A549 (cell line): Measurements from ENCODE around the gene SPATA4. TPM values are rescaled to one million over a fixed set of nuclear protein-coding genes. Genes with fewer than 3 reads are reported as not detected.
A peak's percentile ranks its signal among the peaks of the same experiment; 100 is the strongest.

Experiments used
- ATAC-seq, 2 experiments: fragments of 200-7000 bp in 1 of 2; fragments of >200 bp in 1 of 2; cut with Nextera tagmentation in 1 of 2; cut with Tn5 transposase in 1 of 2; 3 replicates each; pipeline versions ENCODE4 v1.8.0 to v1.9.1; 2018 to 2020; ENCODE audit warnings: mild to moderate bottlenecking in 1 of 2, moderate library complexity in 1 of 2
- CTCF ChIA-PET: fragments of 300-600 bp; sonication (Branson Sonifier 250); formaldehyde crosslinking; extraction: SDS; loops from one replicate; lab custom pipeline; 2021; ENCODE audit warnings: antibody characterized with exemption, inconsistent platforms; lab: Yijun Ruan, JAX
- POLR2A ChIA-PET: fragments of 350-600 bp; formaldehyde crosslinking; extraction: SDS; loops from one replicate; lab custom pipeline; 2021; ENCODE audit warnings: antibody characterized with exemption, inconsistent platforms; lab: Yijun Ruan, JAX
- DNase-seq, 2 experiments: peaks; one replicate each; pipeline versions ENCODE4 v3.0.0 to v3.0.0-alpha.2; 2011 to 2016; ENCODE audit warnings: low read depth in 1 of 2, low spot score in 1 of 2
- FAIRE-seq: peaks from 2 replicates; lab custom pipeline; 2011; peaks lifted over from hg19 to GRCh38; lab: Jason Lieb, UNC
- H3K27ac ChIP-seq, 2 experiments: fragments of >200 bp; sonication (Bioruptor Twin); formaldehyde crosslinking; 3 replicates each; pipeline ENCODE4 v1.5.1; 2016 to 2017
- H3K4me1 ChIP-seq: fragments of >200 bp; sonication (Bioruptor Twin); formaldehyde crosslinking; 3 replicates; pipeline ENCODE4 v1.6.1; 2016
- H3K4me2 ChIP-seq: fragments of >200 bp; sonication (Bioruptor Twin); formaldehyde crosslinking; 3 replicates; pipeline ENCODE4 v1.6.1; 2016
- H3K4me3 ChIP-seq: fragments of >200 bp; sonication (Bioruptor Twin); formaldehyde crosslinking; 3 replicates; pipeline ENCODE4 v1.5.1; 2016
- H3K9me3 ChIP-seq: fragments of >200 bp; sonication (Bioruptor Twin); formaldehyde crosslinking; 3 replicates; pipeline ENCODE4 v1.6.1; 2016
- ATOH8 ChIP-seq: fragments of 250-450 bp; sonication (Bioruptor Pico); IDR thresholded peaks from 2 replicates; pipeline ENCODE4 v1.5.0; 2020; ENCODE audit warnings: low read depth, mild to moderate bottlenecking, moderate library complexity
- BCL3 ChIP-seq: fragments of >200 bp; sonication (Bioruptor Twin); formaldehyde crosslinking; IDR thresholded peaks from 3 replicates; pipeline ENCODE4 v1.6.1; 2016
- CEBPB ChIP-seq, 2 experiments: fragments of >200 bp in 1 of 2; sonication (Bioruptor Twin) in 1 of 2; formaldehyde crosslinking in 1 of 2; IDR thresholded peaks; 2 replicates each; pipeline ENCODE4 v1.6.1; 2012 to 2016
- CHD2 ChIP-seq: fragments of 150-350 bp; IDR thresholded peaks from 2 replicates; pipeline ENCODE4 v1.6.1; 2014; ENCODE audit warnings: low read length; ENCODE audit not compliant: partially characterized antibody
- CHD4 ChIP-seq: fragments of 200-600 bp; sonication (generic); IDR thresholded peaks from 2 replicates; pipeline ENCODE4 v1.6.1; 2016; ENCODE audit warnings: antibody characterized with exemption, mild to moderate bottlenecking, borderline replicate concordance
- E2F6 ChIP-seq: IDR thresholded peaks from 2 replicates; pipeline ENCODE4 v1.6.1; 2012; ENCODE audit warnings: low read depth, borderline replicate concordance
- EHF ChIP-seq: fragments of 250-450 bp; sonication (Bioruptor Pico); IDR thresholded peaks from 2 replicates; pipeline ENCODE4 v1.5.0; 2020; ENCODE audit warnings: mild to moderate bottlenecking
- ELK1 ChIP-seq: fragments of 150-350 bp; IDR thresholded peaks from 2 replicates; pipeline ENCODE4 v1.6.1; 2014; ENCODE audit warnings: low read depth, mild to moderate bottlenecking, low read length
- HEYL ChIP-seq: fragments of 250-450 bp; sonication (Bioruptor Pico); IDR thresholded peaks from 2 replicates; pipeline ENCODE4 v1.8.0; 2021; ENCODE audit warnings: mild to moderate bottlenecking, moderate library complexity
- HOXA7 ChIP-seq: fragments of 250-450 bp; sonication (Bioruptor Pico); IDR thresholded peaks from 2 replicates; pipeline ENCODE4 v1.5.0; 2020; ENCODE audit warnings: mild to moderate bottlenecking, moderate library complexity
- JUNB ChIP-seq: fragments of >200 bp; sonication (Bioruptor Twin); formaldehyde crosslinking; IDR thresholded peaks from 2 replicates; pipeline ENCODE4 v1.6.1; 2016
- MAX ChIP-seq: IDR thresholded peaks from 2 replicates; pipeline ENCODE4 v1.6.1; 2012
- NPAS2 ChIP-seq: fragments of 250-450 bp; sonication (Bioruptor Pico); IDR thresholded peaks from 2 replicates; pipeline ENCODE4 v1.8.0; 2022; ENCODE audit warnings: mild to moderate bottlenecking, moderate library complexity, borderline replicate concordance
- PBX3 ChIP-seq: IDR thresholded peaks from 2 replicates; pipeline ENCODE4 v1.6.1; 2012
- POLR2A ChIP-seq: IDR thresholded peaks from 2 replicates; pipeline ENCODE4 v1.6.1; 2012; ENCODE audit warnings: mild to moderate bottlenecking, low read length
- RARB ChIP-seq: fragments of 250-450 bp; sonication (Bioruptor Pico); IDR thresholded peaks from 2 replicates; pipeline ENCODE4 v1.8.0; 2021; ENCODE audit warnings: mild to moderate bottlenecking, moderate library complexity
- RCOR1 ChIP-seq: fragments of 150-350 bp; IDR thresholded peaks from 2 replicates; pipeline ENCODE4 v1.6.1; 2014; ENCODE audit warnings: antibody characterized with exemption, low read length, low read depth
- RFX5 ChIP-seq: fragments of 450-650 bp; IDR thresholded peaks from 2 replicates; pipeline ENCODE4 v1.7.1; 2014; ENCODE audit warnings: antibody characterized with exemption, mild to moderate bottlenecking, moderate library complexity
- RNF2 ChIP-seq: fragments of 200-600 bp; sonication (generic); IDR thresholded peaks from 2 replicates; pipeline ENCODE4 v1.6.1; 2016; ENCODE audit warnings: low read depth, mild to moderate bottlenecking, antibody characterized with exemption, moderate library complexity, borderline replicate concordance
- SMC3 ChIP-seq: fragments of >200 bp; sonication (Bioruptor Twin); formaldehyde crosslinking; IDR thresholded peaks from 3 replicates; pipeline ENCODE4 v1.6.1; 2018; ENCODE audit warnings: inconsistent platforms
- WGBS: methylation state at CpG from one replicate; pipeline ENCODE4 v1.1.6; 2017; ENCODE audit errors: missing lambda C conversion rate; 5-methylcytosine and 5-hydroxymethylcytosine counted together
- polyA plus RNA-seq, 4 experiments: library from polyadenylated mRNA; depleted of rRNA in 3 of 4; stranded (reverse); fragments of >200 nt; fragmentation: RNase III in 1 of 4; extraction: RNeasy Plus Mini Kit Qiagen cat#74134 plus additional on column Dnase treatment in 1 of 4; gene quantifications; 2 replicates in 3 of 4; 3 replicates in 1 of 4; pipeline ENCODE4 v1.2.3, GENCODE V29; 2011 to 2017

The SPATA4 gene
- polyA plus RNA-seq, 2 of the 4 experiments (the other 2 are of a cell fraction) = 0.21 to 0.26 TPM

- Histone ChIP-seq H3K4me1 (peaks cover 7% of the 10 kb centered on the region; the same call in 1 of the 3 replicates), H3K27ac (no peak overlapping the region), H3K4me2 (no peak overlapping the region), H3K4me3 (no peak overlapping the region), H3K9me3 (no peaks in the 10 kb centered on the region)
- TF ChIP-seq PBX3 = no peak
- TF ChIP-seq ATOH8 (CRISPR knock-in tag) = no peak
- no peak for TF ChIP-seq HOXA7 (CRISPR knock-in tag)
- TF ChIP-seq JUNB = no peak
- TF ChIP-seq NPAS2 (CRISPR knock-in tag) = no peak
- ATAC-seq (no peak), DNase-seq (no peak), FAIRE-seq (no peak)
- POLR2A ChIA-PET = no interaction called here
- CTCF ChIA-PET = interaction anchor here (1.3 kb wide), 1 partner anchor 12 kb away, joined by 3 read pairs; no protein-coding TSS in a partner anchor
These were observed 55.9 kb downstream of the SPATA4 start for GRCh38 chr4:176139518-176139917.

- DNase-seq (peak in 1 of 2 experiments; percentile 0), ATAC-seq (no peak), FAIRE-seq (no peak)
- H3K27ac ChIP-seq = no peak overlapping the region
- ChIA-PET POLR2A (no interaction called here), CTCF (no interaction called here)
- H3K4me1 ChIP-seq = peaks cover 7% of the 10 kb centered on the region; the same call in 1 of the 3 replicates
- H3K4me3 ChIP-seq = no peak overlapping the region
- no peak for TF ChIP-seq RNF2
- TF ChIP-seq E2F6 = no peak
- TF ChIP-seq RFX5 = no peak
- TF ChIP-seq ATOH8 (CRISPR knock-in tag) = no peak
- no peak for TF ChIP-seq CHD2
- no peak for TF ChIP-seq MAX
- 0 out of 3 replicates have a peak overlapping the region, but pooled peaks have one; percentile 0 for H3K4me2 ChIP-seq
- no peaks in the 10 kb centered on the region for H3K9me3 ChIP-seq
These were observed 57.8 kb downstream of the SPATA4 start for GRCh38 chr4:176137631-176138030.

- POLR2A ChIA-PET = no interaction called here
- FAIRE-seq (no peak), ATAC-seq (no peak), DNase-seq (no peak)
- no peak for TF ChIP-seq HEYL (CRISPR knock-in tag)
- TF ChIP-seq ELK1 = no peak
- TF ChIP-seq CHD4 = no peak
- TF ChIP-seq BCL3 = no peak
- no peak for TF ChIP-seq JUNB
- no peak for TF ChIP-seq RCOR1
- TF ChIP-seq CEBPB (IDR thresholded peaks at IDR 0.05) = no peak
- no peak for TF ChIP-seq EHF (CRISPR knock-in tag)
- no peak for TF ChIP-seq RARB (CRISPR knock-in tag)
- no peak for TF ChIP-seq POLR2A
- no peak for TF ChIP-seq SMC3
- CTCF ChIA-PET = no interaction called here
- Histone ChIP-seq H3K4me1 (peaks cover 8% of the 10 kb centered on the region; the same call in 1 of the 3 replicates), H3K9me3 (no peaks in the 10 kb centered on the region), H3K4me2 (no peak overlapping the region), H3K4me3 (no peak overlapping the region), H3K27ac (no peak overlapping the region)
- WGBS = 70% methylated on average over 2 of the region's 2 CpGs
These were observed 60.7 kb downstream of the SPATA4 start for GRCh38 chr4:176134670-176135069.
